HG03354 (cell line): Measurements from ENCODE around the gene ZBTB39.

Source experiments
- ATAC-seq: cut with Tn5 transposase; IDR thresholded peaks from one replicate; pipeline ENCODE4 v1.9.1; 2021; ENCODE audit warnings: mild to moderate bottlenecking; ENCODE audit not compliant: unreplicated experiment, poor library complexity, severe bottlenecking

ZBTB39 gene

DNA sequence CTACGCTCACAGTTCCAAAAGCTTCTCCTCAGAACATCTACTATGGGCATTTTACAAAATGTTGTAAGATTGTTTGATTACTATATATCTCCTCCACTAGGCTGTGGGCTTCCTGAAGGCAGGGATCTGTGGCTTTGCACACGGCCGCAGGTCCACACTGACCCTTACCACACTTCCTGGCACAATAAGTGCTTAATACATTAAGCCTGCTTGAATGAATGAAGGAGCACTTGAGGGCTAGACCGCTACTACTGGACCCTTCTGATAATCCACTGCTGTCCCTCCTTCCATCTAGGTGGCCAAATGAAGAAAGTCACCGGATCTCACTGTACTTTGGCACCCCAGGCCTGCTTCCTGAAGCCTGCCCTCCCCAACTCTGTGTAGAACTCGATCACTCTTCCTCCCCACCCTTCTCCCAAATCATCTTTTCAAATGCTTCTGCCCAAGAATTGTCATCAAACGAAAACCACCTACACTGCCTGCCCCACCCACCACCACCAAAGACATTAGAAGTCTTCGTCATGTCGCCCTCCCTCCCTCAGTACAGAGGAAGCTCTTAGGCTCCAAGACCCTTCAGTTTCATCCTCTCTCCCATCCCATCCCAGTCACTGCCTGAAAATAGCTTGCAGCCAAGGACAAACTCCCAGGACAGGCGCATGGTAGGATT lies 596 bp upstream of the ZBTB39 start:
- ATAC-seq = no peak

DNA sequence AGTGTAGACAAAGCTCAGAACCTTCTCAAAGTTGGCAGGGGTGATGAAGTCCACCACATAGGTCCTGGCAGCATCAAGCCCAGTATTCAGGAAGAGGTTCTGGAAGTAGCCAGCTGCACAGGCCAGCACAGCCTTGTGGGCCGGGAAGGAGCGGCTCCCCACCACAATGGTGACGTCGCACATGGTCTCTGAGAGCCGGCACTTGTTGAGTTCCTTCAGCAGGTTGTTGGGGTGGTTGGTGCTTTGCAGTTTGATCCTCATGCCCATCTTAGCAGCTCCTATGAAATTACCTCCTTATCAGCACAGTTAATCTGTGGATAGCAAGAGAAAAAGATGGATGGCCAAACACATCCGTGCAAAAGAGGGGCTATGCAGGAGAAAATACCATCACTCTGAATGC lies 1.7 kb downstream of the ZBTB39 start:
- ATAC-seq = no peak

DNA sequence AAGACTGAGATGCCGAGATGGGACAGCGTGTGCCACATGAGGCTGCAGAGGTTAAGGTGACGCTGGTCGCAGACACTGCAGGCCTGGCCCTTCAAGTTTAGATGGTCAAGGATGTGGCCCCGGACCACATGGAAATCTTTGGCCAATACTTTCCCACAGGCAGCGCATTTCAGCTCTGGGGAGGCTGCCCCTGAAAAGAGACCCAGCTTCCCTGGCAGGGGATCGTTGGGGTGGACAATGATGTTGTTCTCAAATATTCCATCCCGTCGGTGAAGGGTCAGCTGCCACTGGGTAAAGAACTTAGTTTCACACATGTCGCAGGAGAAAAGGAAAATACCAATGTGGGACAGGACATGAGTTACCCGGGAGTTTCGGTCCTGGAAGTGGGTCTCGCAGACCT lies 3.0 kb downstream of the ZBTB39 start:
- no peak for ATAC-seq

DNA sequence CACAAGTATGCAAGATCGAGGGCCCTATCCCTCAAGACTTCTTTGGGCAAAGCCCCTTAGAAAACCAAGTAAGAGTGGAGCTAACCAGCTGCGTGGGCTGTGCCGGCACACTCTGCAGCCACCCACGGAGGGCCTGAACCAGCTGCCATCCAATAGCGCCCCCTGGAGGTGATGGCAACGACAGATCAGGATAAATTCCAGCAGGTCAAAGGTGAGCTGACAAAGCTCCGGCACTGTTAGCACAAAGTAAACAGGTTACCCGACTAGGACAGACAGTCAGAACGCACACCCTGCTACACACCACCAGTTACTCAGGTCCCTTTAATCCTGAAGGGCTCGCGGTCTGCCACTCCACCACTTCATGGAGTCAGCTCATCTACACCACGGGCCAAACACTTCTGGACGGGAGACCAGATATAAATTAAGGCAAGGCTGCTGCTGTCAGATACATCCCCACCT lies 4.9 kb downstream of the ZBTB39 start:
- peak; percentile 33 for ATAC-seq

DNA sequence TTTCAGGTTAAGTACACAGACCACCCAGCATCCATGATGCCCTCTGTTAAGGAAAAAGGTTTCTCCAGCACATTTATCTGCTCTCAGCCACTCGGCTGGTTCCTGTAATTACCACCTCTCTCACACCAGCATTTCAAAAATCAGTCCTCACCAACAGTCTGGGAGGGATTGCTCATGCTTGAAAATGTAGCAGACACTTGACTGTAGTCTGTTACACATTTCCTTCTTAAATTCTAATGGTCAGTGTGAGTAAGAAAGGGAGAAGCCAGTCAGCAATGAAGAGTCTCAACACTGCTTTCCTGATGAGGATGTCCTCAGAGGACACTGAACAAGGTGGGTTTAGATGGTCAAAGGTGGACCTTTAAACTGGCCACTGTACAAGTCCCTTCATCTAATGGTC lies 6.0 kb downstream of the ZBTB39 start:
- no peak for ATAC-seq

DNA sequence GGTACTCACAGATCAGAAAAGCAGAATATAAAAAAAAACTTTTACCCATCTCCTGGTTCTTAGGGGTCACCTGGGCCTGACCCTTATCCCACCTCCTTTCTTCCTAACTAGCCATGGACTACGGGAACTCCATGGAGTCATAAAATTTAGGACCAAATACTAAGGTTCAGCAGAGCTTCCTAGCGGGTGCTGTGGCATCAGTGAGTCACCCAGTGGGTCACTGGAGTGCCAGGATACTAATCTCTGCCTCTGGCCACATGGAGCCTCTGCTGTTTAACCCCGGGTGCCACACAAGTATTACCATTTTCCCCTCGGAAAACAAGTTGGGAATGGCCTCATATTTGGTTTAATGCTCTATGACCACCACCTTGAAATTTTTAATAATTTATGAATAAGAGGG lies 6.9 kb downstream of the ZBTB39 start:
- ATAC-seq = no peak

DNA sequence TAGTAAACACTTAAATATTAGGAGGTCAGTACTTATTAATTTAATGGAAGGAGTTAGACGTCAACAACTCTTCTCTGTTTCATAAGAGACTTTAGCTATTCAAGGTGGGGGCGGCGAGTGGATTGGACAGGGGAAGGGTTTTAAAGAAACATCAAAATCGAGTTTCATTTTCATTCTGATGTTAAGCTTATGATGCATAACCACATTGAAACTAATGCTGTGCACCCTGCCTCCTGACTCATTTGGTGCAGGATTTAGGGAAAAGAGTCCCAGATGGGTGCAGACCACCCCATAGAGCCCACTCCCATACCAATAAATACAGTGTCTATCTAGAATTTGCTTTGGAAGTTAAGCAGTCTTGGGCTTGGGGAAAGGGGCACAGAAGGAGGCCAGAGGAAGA lies 7.4 kb downstream of the ZBTB39 start:
- peak; percentile 87 for ATAC-seq

DNA sequence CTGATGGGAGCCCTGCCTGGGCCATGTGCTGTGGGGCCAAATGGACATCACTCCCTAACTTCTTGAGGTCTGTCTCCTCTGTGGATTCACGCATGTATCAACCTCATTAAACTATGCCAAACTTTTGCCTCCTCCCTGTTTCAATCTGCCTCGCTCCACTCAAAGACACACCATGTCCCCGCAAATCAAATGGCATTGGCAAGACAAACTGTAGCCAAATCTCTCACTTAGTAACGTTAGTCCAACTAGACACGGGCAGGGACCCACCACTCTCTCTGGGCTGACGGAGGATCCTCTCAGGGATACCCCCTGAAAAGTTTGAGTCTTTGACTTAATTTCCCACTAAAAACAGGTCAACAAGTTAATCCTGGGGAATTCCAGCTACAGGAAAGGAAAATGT lies 8.0 kb downstream of the ZBTB39 start:
- ATAC-seq = no peak

DNA sequence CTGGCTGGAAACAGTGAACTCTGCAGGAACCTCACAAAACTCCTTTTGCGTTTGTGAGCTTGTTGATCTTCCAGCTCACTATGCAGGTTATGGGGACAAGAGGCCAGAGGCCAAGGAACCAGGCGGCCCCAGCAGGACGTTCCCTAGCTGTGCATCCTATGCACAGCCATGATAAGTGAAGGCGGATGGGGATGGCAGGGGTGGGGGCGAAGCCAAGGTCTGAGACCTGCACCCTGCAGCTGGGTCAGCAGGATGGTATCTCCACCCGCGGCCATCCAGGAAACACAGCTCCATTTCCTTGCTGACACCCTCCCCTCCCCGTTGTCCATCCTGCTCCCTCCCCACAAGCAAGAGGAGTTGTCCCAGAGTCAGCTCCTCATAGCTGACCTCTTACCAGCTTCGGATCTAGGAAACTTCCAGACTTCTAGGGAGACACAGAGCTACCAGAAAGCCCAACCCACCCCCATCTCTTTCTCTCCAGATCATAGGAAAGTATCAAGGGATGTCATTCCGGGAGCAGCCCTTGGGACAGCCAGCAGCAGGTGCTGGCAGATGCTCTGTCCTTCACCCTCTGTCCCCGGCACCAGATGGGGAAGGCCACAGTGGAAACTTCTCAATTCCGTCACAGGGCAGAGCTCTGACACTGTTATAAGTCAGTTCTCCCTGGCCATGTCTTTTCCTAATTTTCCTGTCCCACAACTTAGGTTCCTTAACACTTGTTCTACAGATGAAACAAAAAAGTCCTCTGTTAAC lies 9.4 kb downstream of the ZBTB39 start:
- ATAC-seq = no peak

DNA sequence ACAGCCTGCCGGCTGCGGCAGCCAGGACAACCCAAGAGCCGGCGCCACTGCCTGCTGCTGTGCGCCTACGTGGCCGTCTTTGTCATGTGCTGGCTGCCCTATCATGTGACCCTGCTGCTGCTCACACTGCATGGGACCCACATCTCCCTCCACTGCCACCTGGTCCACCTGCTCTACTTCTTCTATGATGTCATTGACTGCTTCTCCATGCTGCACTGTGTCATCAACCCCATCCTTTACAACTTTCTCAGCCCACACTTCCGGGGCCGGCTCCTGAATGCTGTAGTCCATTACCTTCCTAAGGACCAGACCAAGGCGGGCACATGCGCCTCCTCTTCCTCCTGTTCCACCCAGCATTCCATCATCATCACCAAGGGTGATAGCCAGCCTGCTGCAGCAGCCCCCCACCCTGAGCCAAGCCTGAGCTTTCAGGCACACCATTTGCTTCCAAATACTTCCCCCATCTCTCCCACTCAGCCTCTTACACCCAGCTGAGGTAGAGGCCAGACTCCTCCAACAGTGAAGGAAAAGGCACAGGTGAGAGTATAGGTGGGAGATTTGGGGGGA lies 10.3 kb downstream of the ZBTB39 start:
- no peak for ATAC-seq

DNA sequence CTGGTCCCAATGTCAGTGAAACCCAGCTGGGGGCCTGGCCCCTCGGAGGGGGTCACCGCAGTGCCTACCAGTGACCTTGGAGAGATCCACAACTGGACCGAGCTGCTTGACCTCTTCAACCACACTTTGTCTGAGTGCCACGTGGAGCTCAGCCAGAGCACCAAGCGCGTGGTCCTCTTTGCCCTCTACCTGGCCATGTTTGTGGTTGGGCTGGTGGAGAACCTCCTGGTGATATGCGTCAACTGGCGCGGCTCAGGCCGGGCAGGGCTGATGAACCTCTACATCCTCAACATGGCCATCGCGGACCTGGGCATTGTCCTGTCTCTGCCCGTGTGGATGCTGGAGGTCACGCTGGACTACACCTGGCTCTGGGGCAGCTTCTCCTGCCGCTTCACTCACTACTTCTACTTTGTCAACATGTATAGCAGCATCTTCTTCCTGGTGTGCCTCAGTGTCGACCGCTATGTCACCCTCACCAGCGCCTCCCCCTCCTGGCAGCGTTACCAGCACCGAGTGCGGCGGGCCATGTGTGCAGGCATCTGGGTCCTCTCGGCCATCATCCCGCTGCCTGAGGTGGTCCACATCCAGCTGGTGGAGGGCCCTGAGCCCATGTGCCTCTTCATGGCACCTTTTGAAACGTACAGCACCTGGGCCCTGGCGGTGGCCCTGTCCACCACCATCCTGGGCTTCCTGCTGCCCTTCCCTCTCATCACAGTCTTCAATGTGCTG lies 11.0 kb downstream of the ZBTB39 start:
- ATAC-seq = no peak

DNA sequence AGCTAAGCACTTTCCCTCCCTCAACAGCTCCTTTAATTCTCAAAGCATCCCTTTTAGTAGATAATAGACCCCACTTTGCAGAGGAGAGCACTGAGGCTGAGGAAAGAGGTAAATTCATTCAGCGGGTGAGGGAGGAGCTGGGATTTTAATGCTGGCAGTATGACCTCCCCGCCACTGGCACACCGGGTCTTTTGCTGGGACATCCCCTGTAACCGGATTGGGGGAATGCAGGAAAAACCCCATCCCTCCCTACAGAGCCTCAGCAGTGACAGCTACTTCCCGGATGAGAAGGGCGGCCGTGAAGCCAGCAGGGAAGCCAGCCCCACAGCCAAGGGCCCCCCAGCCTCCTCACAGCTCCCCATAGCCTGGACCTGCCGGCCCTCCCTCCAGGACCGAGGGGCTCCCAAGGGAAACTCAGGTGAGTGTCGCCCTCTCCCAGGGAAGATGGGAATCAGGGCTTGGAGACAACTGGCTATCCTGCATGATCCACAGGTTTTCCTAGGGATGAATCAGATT lies 12.1 kb downstream of the ZBTB39 start:
- no peak for ATAC-seq

DNA sequence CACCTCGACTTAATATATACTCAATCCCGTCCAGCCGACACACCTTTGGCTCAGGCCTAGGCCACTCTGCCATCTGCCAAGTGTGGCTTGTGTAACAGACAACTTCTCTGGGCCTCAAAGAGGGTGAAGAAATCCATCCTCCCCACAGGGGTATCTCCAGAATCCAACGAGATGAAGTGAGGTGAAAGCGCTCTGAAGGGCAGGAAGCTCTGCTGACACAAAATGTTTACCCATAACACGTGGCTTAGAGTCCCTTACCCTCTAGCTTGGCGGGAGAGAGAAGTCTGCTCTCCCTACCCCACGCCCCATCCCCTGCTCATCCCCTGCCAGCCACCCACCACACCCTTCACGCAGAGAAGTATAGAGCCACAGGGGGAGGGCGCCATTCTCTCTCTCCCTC lies 13.0 kb downstream of the ZBTB39 start:
- no peak for ATAC-seq

DNA sequence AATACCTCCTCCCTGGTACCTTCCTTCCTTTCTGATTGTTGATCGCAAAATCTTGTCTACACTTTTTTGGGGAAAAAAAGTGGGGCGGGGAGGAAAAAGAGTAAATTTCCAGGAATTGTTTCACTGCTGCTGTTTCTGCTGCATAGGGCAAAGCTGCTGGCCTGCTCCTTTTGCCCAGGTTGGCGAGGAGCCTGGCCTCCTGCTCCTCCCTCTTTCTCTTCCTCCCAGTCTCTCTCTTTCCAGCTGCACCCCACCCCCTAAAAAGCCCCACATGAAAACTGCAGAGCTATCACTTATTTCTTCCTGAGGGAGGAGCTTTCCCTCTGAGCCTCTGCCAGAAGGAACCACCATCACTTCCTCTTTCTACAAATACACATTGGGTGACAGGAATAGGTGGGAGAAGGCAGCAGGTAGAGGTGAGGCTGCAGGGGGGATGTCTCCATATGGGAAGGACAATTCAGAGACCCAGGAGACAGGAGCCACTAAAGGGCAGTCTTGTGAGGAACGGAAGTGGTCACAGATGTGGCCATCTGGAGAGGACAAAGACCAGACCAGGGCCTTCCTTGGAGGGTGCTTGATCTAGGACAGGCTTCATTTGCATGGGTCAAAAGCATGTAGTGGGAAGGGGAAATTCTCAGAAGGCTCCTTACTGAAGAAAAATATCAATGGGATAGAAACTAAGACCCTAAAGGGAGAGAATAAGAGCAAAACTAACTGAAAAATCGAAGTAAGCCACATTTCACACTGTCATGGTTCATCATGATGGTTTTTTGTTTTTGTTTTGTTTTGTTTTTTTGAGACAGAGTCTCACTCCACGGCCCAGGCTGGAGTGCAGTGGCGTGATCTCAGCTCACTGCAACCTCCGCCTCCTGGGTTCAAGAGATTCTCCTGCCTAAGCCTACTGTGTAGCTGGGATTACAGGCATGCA lies 14.8 kb downstream of the ZBTB39 start:
- ATAC-seq = no peak

DNA sequence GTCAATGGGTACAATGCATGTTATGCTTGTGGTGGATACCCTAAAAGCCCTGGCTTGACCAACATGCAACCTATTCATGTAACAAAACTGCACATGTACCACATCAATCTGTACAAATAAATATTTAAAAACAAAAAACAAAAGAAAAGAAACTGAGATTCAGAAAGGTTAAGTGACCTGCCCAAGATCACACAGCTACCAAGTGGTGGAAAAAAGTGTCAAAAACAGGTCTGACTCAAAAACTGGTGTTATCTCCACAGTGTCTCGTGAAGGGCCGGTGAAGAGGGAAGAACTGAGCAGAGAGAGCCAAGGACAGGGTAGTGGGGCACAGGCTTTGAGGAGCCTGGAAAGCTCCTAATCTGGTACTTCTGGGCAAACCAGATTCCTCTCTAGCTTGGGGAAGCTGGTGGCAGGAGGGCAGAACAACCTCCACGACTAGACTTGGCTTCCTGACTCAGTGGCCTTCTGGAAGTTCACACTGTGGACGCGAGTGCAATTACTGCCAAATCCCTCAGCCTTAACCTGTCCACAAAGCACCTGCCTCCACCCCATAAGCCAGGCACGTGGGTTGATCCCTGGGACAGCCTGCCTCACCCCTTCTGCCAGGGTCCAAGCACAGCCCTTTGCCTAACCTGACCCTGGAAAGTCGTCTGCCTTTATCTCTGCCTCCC lies 15.6 kb downstream of the ZBTB39 start:
- no peak for ATAC-seq

DNA sequence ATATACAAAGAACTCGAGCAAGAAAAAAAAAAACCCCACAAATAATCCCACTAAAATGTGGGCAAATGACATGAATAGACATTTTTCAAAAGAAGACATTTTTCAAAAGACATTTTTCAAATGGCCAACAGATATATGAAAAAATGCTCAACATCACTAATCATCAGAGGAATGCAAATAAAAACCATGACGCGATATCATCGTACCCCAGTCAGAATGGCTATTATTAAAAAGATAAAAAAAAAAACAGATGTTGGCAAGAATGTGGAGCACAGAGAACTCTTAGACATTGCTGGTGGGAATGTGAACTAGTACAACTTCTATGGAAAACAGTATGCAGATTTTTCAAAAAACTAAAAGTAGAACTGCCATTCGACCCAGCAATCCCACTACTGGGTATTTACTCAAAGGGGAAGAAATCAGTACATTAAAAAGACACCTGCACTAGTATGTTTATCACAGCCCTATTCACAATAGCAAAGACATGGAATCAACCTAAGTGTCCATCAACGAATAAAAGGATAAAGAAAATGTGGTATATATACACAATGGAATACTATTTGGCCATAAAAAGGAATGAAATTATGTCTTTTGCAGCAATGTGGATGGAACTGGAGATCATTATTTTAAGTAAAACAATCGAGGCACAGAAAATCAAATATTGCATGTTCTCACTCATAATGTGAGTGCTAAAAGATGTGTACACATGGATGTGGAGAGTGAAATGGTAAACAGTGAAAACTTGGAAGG lies 16.3 kb downstream of the ZBTB39 start:
- ATAC-seq = no peak

DNA sequence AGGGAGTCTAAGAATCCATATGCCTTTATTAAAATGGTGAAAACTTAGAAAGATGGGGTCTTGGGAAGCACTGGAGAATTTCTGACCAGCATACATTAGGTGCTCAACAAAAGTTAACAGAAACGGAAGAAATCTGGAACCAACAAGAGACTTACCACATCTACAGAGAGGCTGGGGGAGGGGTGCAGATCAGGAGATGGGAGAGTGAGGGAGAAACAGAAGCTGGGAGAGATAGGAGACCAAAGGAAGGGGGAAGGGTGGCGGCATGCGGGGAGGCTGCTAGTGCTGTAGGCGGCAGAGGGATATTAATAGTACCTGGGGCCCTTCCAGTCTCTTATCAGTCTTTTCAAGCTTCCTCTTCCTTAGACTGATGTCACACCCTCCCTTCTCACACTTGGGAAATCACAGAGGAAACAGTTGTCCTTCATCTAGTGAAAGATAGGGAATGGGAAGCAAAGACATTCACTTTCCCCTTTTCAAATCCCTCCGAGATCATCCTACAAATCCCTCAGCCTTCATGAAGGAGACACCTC lies 18.1 kb downstream of the ZBTB39 start:
- ATAC-seq = no peak

DNA sequence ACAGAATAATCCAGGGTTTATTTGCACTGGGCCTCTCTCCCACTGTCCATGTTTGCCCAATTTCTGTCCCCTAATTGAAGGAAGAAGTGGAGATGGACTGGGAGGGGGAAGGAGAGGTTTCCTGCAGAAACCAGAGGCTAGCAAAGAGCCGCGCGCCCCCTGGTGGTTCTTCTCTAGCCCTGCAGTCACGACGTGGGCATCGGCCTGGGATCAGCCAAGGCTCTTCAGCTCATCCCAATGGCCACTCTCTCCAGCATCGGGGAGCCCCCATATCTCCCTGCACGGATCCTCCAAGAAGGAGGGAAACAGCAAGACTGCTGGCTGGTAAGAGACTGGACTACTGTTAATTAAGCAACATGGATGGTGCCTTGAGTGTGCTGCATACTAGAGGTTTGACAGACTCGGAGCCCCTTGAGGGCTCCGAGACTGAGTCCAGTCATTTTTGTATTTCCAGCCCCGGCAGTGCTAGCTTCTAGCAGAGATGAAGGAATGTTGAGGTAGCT lies 18.7 kb downstream of the ZBTB39 start:
- ATAC-seq = peak; percentile 68
